ENCODE results near the gene HEG1. TPM values are rescaled to one million over a fixed set of nuclear protein-coding genes. Genes with fewer than 3 reads are reported as not detected.

Gene HEG1
- total and polyA plus RNA-seq, 2 experiments from 2014 or later = 27.2 to 27.3 TPM

GRCh38 chr3:124918524-124918923 lies 137.3 kb downstream of the HEG1 start:
- Histone ChIP-seq H3K4me2 (no peak overlapping the region), H3K79me2 (no peaks in the 10 kb centered on the region), H3K36me3 (replicated peaks; ENCODE audit: insufficient read depth, low read depth) (no peaks in the 10 kb centered on the region), H3K27me3 (no peaks in the 10 kb centered on the region), H4K20me1 (ENCODE audit: insufficient read depth, poor library complexity, severe bottlenecking) (no peaks in the 10 kb centered on the region), H3K27ac (no peak overlapping the region), H2AFZ (no peak overlapping the region), H3K4me3 (no peak overlapping the region), H3K4me1 (ENCODE audit: insufficient read depth) (no peaks in the 10 kb centered on the region), H3K9me2 (replicated peaks; ENCODE audit: insufficient read depth) (no peaks in the 10 kb centered on the region), H3K9me3 (ENCODE audit: low read depth) (no peaks in the 10 kb centered on the region)
- TF ChIP-seq EZH2 (IDR thresholded peaks at IDR 0.05; ENCODE audit: borderline replicate concordance) = no peak
- no peak for TF ChIP-seq CTCF (IDR thresholded peaks at IDR 0.05; ENCODE audit: poor library complexity)
- WGBS (ENCODE audit: low lambda C conversion rate, missing lambda C conversion rate) = 93% methylated on average over 2 of the region's 2 CpGs
- no peak for DNase-seq (ENCODE audit: low spot score)

- no peaks in the 10 kb centered on the region for H3K79me2 ChIP-seq
- H3K4me2 ChIP-seq = no peak overlapping the region
- WGBS (ENCODE audit: low lambda C conversion rate, missing lambda C conversion rate) = 65% methylated on average over 8 of the region's 8 CpGs
- H3K27ac ChIP-seq = no peak overlapping the region
- H3K9me3 ChIP-seq (ENCODE audit: low read depth) = no peaks in the 10 kb centered on the region
- H3K4me3 ChIP-seq = no peak overlapping the region
- no peak overlapping the region for H2AFZ ChIP-seq
- no peaks in the 10 kb centered on the region for H3K9me2 ChIP-seq (replicated peaks; ENCODE audit: insufficient read depth)
- H3K4me1 ChIP-seq (ENCODE audit: insufficient read depth) = no peaks in the 10 kb centered on the region
- H3K27me3 ChIP-seq = no peaks in the 10 kb centered on the region
- no peaks in the 10 kb centered on the region for H4K20me1 ChIP-seq (ENCODE audit: insufficient read depth, poor library complexity, severe bottlenecking)
- TF ChIP-seq EZH2 (IDR thresholded peaks at IDR 0.05; ENCODE audit: borderline replicate concordance) = no peak
- no peak for TF ChIP-seq EZH2phosphoT487 (IDR thresholded peaks at IDR 0.05; ENCODE audit: low read depth, severe bottlenecking, unreplicated experiment)
- TF ChIP-seq CTCF (IDR thresholded peaks at IDR 0.05; ENCODE audit: poor library complexity) = no peak
- no peaks in the 10 kb centered on the region for H3K36me3 ChIP-seq (replicated peaks; ENCODE audit: insufficient read depth, low read depth)
- no peak for DNase-seq (ENCODE audit: low spot score)
These were observed 138.9 kb downstream of the HEG1 start for GRCh38 chr3:124916837-124917409.

Small RNA genes within 50 kb of the gene (small RNA-seq; reads per million reads assigned to genes)
- not detected for gene RNA5SP137

Other genes with a start within 250 kb of the HEG1 start
- 97.0 and 109 TPM in 2 replicates for gene ITGB5, start 168.6 kb downstream of the HEG1 start, total RNA-seq
- 103 and 113 TPM in 2 replicates for gene ITGB5, start 168.6 kb downstream of the HEG1 start, polyA plus RNA-seq
- gene MUC13, start 121.2 kb downstream of the HEG1 start, total RNA-seq = 297 and 324 TPM in 2 replicates
- 78.0 and 84.4 TPM in 2 replicates for gene MUC13, start 121.2 kb downstream of the HEG1 start, polyA plus RNA-seq
- gene SLC12A8, start 156.8 kb upstream of the HEG1 start, total RNA-seq = 20.0 and 21.5 TPM in 2 replicates
- gene SLC12A8, start 156.8 kb upstream of the HEG1 start, polyA plus RNA-seq = 18.9 and 19.3 TPM in 2 replicates